Transverse colon (tissue), 4 donors: ENCODE data around the gene HEATR5B. TPM values are rescaled to one million over a fixed set of nuclear protein-coding genes. Genes with fewer than 3 reads are reported as not detected.

Experiments
- DNase-seq: peaks from one replicate; pipeline ENCODE4 v3.0.0-alpha.2; 2019
- H3K27ac ChIP-seq, 4 donors: fragments of 200-600 bp; sonication (generic); 2 replicates each; pipeline ENCODE4 v1.5.1; 2016 to 2018; ENCODE audit warnings: inconsistent platforms in 4 of 4
- H3K27me3 ChIP-seq: fragments of 200-600 bp; sonication (generic); 2 replicates; pipeline ENCODE4 v1.5.1; 2017; ENCODE audit warnings: inconsistent platforms
- H3K36me3 ChIP-seq, 4 donors: fragments of 200-600 bp; sonication (generic); 2 replicates each; pipeline ENCODE4 v1.5.1; 2017 to 2019; ENCODE audit warnings: inconsistent platforms in 4 of 4
- H3K4me1 ChIP-seq, 4 donors: fragments of 200-600 bp; sonication (generic); 2 replicates each; pipeline ENCODE4 v1.5.1; 2017 to 2020; ENCODE audit warnings: inconsistent platforms in 4 of 4
- H3K4me3 ChIP-seq, 4 donors: fragments of 200-600 bp; sonication (generic); 1 replicate in 1 of 4; 2 replicates in 3 of 4; pipeline versions ENCODE4 v1.5.1 to v1.6.1; 2017 to 2019; ENCODE audit warnings: inconsistent platforms in 4 of 4
- H3K9me3 ChIP-seq, 2 donors: fragments of 200-600 bp; sonication (generic); 2 replicates each; pipeline ENCODE4 v1.5.1; 2017 to 2019; ENCODE audit warnings: inconsistent platforms in 2 of 2
- EP300 ChIP-seq: sonication (generic); formaldehyde crosslinking; IDR thresholded peaks from one replicate; pipeline ENCODE4 v1.6.1; 2017; ENCODE audit warnings: antibody characterized with exemption, low read depth
- POLR2A ChIP-seq: fragments of 450-650 bp; IDR thresholded peaks from one replicate; pipeline ENCODE4 v1.6.1; 2016; ENCODE audit warnings: antibody characterized with exemption, mild to moderate bottlenecking, moderate library complexity
- POLR2AphosphoS5 ChIP-seq, 3 donors: sonication (generic); formaldehyde crosslinking; IDR thresholded peaks; one replicate each; pipeline ENCODE4 v1.6.1; 2016; ENCODE audit warnings: antibody characterized with exemption in 3 of 3
- WGBS, 2 donors: methylation state at CpG; one replicate each; pipeline ENCODE4 v1.1.5; 2018; ENCODE audit warnings: low coverage in 1 of 2; 5-methylcytosine and 5-hydroxymethylcytosine counted together
- in situ Hi-C, 4 donors: fragments of 200-750 bp; cut with MboI; loops; one replicate each; pipeline versions ENCODE4 v1.15.0 to v1.15.1; 2017; ENCODE audit warnings: low sequenced_read_pairs in 3 of 4, low pct_ligation_motif_present in 1 of 4, low pct_unique_long_range_greater_than_20kb in 1 of 4
- intact Hi-C: fragments of 100-400 bp; cut with DNase I; formaldehyde crosslinking; loops from one replicate; pipeline ENCODE4 v1.15.1; 2023; ENCODE audit warnings: low total_unique reads
- total RNA-seq, 4 donors: library from RNA; depleted of rRNA; stranded (reverse); fragments of >200 nt; gene quantifications; one replicate each; pipeline ENCODE4 v1.1.0, GENCODE V29; 2016
- TF ChIP-seq, protein P1 (sequence below), 5 experiments: fragments of 200-600 bp in 3 of 5; fragments of 450-650 bp in 2 of 5; sonication (generic) in 3 of 5; IDR thresholded peaks; 1 replicate in 2 of 5; 2 replicates in 3 of 5; pipeline ENCODE4 v1.5.1; 2016 to 2017; ENCODE audit warnings: antibody characterized with exemption in 5 of 5, inconsistent platforms in 3 of 5, mild to moderate bottlenecking in 2 of 5, moderate library complexity in 1 of 5

HEATR5B gene
- total RNA-seq, 4 donors from 2014 or later = 17.9 to 45.4 (median 29.9) TPM

DNA sequence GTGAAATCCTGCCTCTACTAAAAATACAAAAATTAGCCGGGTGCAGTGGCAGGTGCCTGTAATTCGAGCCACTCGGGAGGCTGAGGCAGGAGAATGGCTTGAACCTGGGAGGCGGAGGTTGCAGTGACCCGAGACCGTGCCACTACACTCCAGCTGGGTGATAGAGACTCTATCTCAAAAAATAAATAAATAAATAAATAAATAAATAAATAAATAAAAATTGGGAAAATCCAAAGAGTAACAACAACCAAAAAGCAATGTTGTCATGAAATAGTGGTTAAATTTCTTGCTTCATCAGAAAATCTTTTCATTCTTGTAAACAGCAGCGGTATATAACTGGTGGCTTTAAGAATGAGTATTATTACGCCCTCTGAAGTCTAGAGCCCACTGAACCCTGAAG is 54.4 kb downstream of the HEATR5B start:
- Histone ChIP-seq H3K27ac (no peak overlapping the region), H3K4me3 (no peak overlapping the region), H3K27me3 (no peaks in the 10 kb centered on the region), H3K9me3 (no peaks in the 10 kb centered on the region), H3K4me1 (no peaks in the 10 kb centered on the region), H3K36me3 (peaks cover 0 to 46% (median 21%) of the 10 kb centered on the region in 4 donors)
- no peak for DNase-seq
- intact Hi-C loops (no loop called here), in situ Hi-C loops (no loop called here)
- TF ChIP-seq POLR2A = no peak
- TF ChIP-seq, protein P1, sequence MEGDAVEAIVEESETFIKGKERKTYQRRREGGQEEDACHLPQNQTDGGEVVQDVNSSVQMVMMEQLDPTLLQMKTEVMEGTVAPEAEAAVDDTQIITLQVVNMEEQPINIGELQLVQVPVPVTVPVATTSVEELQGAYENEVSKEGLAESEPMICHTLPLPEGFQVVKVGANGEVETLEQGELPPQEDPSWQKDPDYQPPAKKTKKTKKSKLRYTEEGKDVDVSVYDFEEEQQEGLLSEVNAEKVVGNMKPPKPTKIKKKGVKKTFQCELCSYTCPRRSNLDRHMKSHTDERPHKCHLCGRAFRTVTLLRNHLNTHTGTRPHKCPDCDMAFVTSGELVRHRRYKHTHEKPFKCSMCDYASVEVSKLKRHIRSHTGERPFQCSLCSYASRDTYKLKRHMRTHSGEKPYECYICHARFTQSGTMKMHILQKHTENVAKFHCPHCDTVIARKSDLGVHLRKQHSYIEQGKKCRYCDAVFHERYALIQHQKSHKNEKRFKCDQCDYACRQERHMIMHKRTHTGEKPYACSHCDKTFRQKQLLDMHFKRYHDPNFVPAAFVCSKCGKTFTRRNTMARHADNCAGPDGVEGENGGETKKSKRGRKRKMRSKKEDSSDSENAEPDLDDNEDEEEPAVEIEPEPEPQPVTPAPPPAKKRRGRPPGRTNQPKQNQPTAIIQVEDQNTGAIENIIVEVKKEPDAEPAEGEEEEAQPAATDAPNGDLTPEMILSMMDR (IDR thresholded peaks at IDR 0.05) = no peak
- TF ChIP-seq EP300 = no peak
- no peak for TF ChIP-seq POLR2AphosphoS5 (IDR thresholded peaks at IDR 0.05)
- 96 to 100% methylated on average over 5 to 8 of the region's 8 CpGs for WGBS, 2 donors

DNA sequence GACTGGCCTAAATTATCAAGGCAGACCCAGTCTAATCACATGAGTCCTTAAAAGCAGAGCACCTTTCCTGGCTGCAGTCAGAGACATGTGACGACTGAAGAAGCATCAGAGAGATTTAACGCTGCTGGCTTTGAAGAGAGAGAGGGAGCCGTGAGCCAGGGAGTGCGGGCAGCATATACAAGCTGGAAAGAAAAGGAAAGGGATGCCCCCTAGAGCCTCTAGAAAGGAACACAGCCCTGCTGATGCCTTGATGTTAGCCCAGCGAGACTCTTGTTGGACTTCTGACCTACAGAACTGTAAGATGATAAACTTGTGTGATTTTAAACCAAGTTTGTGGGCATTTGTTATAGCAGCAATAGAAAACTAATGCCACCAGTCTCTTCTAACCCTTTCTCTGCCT is 58.1 kb downstream of the HEATR5B start:
- Histone ChIP-seq H3K27me3 (no peaks in the 10 kb centered on the region), H3K36me3 (peaks cover 0 to 60% (median 24%) of the 10 kb centered on the region in 4 donors), H3K9me3 (no peaks in the 10 kb centered on the region), H3K27ac (no peak overlapping the region), H3K4me1 (peaks cover 0 to under 1% (median 0%) of the 10 kb centered on the region in 4 donors), H3K4me3 (no peak overlapping the region)
- DNase-seq = no peak
- TF ChIP-seq, protein P1 (IDR thresholded peaks at IDR 0.05) = no peak
- TF ChIP-seq POLR2AphosphoS5 (IDR thresholded peaks at IDR 0.05) (no peak), POLR2A (no peak), EP300 (no peak)
- intact Hi-C loops = no loop called here
- in situ Hi-C loops = no loop called here
- 85 to 88% methylated on average over 4 to 5 of the region's 5 CpGs for WGBS, 2 donors

DNA sequence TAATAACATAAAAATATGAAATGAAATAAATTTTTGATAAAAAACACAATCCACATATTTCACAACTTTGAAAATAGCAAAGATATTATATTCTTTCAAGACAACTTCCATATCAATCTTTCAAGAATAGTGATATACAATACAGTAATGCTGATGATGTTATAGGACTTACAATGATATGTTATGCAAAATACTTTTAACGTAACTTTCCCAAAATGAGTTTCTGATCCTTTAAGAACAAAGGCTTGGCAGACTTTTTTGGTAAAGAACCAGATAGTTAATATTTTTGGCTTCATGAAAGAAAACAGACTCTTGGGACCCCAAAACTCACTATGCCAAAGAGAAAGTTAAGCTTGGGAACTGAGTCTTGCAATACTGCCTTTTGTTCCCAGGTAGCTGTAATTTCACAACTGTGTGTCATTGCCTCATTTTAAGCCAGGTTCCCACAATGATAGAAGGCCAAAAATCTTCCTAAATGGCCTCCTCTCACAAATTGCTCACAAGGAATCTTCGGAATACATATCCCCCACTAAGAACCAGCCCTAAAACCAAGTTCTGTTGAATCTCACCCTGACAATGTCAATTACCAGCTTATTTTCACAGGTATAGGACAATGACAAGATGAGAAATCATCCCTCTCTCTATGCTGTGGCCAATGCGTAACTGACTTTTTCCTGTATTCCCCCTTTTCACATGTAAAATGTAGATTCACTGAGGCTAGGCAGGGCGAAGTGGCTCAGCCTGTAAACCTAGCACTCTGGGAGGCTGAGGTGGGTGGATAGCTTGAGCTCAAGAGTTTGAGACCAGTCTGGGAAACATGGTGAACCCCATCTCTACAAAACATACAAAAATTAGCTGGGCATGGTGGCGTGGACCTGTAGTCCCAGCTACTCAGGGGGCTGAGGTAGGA is 63.0 kb downstream of the HEATR5B start:
- no peak overlapping the region for H3K4me3 ChIP-seq
- no peak for DNase-seq
- TF ChIP-seq, protein P1 (IDR thresholded peaks at IDR 0.05) = no peak
- TF ChIP-seq POLR2A (no peak), POLR2AphosphoS5 (IDR thresholded peaks at IDR 0.05) (no peak), EP300 (no peak)
- peaks cover 0 to 4% (median 0%) of the 10 kb centered on the region in 4 donors for H3K4me1 ChIP-seq
- peak overlapping the region in 3 of 4 donors; percentile 5 to 42 (median 39) for H3K27ac ChIP-seq
- no peaks in the 10 kb centered on the region for H3K27me3 ChIP-seq
- peaks cover 0 to 64% (median 29%) of the 10 kb centered on the region in 4 donors for H3K36me3 ChIP-seq
- WGBS, 2 donors = 91 to 100% methylated on average over 1 to 5 of the region's 5 CpGs
- in situ Hi-C loops = loop anchor here in 2 of 4 donors (25.0 kb wide), 1 partner anchor 234 kb away; no protein-coding TSS in a partner anchor
- intact Hi-C loops = no loop called here
- no peaks in the 10 kb centered on the region for H3K9me3 ChIP-seq

DNA sequence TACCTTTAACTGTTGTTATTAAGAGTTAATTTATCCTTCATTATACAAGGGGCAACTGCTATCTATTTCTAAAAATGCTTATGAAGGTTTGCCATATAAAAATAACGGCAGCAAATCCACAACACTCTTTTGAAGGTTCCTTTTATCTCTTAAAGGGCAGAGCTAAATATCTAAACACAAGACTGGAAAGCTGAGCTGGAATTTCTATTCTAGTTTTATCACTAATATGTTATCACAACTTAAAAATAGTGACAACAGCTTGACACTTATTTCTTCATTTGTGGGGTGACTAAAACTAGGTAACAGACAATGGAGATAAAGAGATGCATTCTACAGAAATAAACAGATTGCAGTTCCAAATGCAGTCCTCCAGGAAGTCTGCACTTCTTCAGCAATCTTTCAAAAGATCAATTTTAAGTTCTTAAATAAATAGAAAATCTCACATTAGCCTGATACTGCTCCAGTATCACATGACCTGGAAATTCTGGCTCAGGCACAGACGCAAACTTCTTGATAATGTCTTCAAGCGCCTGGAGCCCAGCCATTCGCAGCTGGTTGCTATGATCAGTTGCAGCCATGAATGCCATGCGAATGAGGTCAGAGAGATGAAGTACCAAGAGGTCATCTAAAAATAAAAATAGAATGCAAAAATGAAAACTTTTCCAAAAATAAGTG is 63.8 kb downstream of the HEATR5B start:
- Histone ChIP-seq H3K27ac (peak overlapping the region in 3 of 4 donors; percentile 6 to 37 (median 27)), H3K4me3 (no peak overlapping the region), H3K36me3 (peaks cover 0 to 60% (median 29%) of the 10 kb centered on the region in 4 donors), H3K27me3 (no peaks in the 10 kb centered on the region), H3K4me1 (peaks cover 0 to 4% (median 0%) of the 10 kb centered on the region in 4 donors), H3K9me3 (no peaks in the 10 kb centered on the region)
- TF ChIP-seq POLR2A (no peak), POLR2AphosphoS5 (IDR thresholded peaks at IDR 0.05) (no peak), EP300 (no peak)
- TF ChIP-seq, protein P1 (IDR thresholded peaks at IDR 0.05) = no peak
- 60 to 72% methylated on average over 5 of the region's 5 CpGs for WGBS, 2 donors
- intact Hi-C loops = no loop called here
- in situ Hi-C loops = loop anchor here in 2 of 4 donors (25.0 kb wide), 1 partner anchor 233 kb away; no protein-coding TSS in a partner anchor
- peak; percentile 27 for DNase-seq
